Purkinje cell (primary cell): ENCODE results near the gene OR2D3. TPM values are rescaled to one million over a fixed set of nuclear protein-coding genes. Genes with fewer than 3 reads are reported as not detected.

Source experiments
- polyA plus RNA-seq: library from polyadenylated mRNA; unstranded; fragments of >200 nt; fragmentation: Nextera tagmentation; gene quantifications from 2 replicates; pipeline ENCODE4 v1.2.1, GENCODE V29; 2014

OR2D3 gene, protein sequence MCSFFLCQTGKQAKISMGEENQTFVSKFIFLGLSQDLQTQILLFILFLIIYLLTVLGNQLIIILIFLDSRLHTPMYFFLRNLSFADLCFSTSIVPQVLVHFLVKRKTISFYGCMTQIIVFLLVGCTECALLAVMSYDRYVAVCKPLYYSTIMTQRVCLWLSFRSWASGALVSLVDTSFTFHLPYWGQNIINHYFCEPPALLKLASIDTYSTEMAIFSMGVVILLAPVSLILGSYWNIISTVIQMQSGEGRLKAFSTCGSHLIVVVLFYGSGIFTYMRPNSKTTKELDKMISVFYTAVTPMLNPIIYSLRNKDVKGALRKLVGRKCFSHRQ
- polyA plus RNA-seq: 0.93 TPM in 1 of 2 replicates, not detected in the other

DNA sequence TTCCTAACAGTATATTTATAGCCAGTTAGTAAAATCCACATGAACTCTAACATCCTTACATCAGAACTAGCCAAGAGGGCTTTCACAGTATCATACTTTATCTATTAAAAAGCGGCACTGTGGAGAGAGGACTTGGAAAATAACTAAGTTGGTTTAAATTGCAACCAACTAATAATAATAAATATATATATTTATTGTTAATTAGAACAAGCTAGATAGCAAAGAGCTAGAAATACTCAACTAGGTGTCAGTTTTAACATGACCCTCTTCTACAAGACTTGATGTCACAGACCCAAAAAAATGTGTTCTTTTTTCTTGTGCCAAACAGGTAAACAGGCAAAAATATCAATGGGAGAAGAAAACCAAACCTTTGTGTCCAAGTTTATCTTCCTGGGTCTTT, at the start of gene OR2D3:
OR2D3 (plus strand) TSS at position 301 of the 400 bp plus-strand sequence; CDS start at position 301, 0 bp downstream.

GRCh38 chr11:6876325-6876724, 44.5 kb upstream of the OR2D3 start, which contains the start of gene OR10A4:
OR10A4 (plus strand) TSS chr11:6876625; CDS start chr11:6876648, 23 bp downstream.

GRCh38 chr11:6892400-6892799, 28.4 kb upstream of the OR2D3 start, which contains the start of gene OR2D2:
OR2D2 (minus strand) TSS chr11:6892500; CDS start chr11:6892500, 0 bp downstream.

DNA sequence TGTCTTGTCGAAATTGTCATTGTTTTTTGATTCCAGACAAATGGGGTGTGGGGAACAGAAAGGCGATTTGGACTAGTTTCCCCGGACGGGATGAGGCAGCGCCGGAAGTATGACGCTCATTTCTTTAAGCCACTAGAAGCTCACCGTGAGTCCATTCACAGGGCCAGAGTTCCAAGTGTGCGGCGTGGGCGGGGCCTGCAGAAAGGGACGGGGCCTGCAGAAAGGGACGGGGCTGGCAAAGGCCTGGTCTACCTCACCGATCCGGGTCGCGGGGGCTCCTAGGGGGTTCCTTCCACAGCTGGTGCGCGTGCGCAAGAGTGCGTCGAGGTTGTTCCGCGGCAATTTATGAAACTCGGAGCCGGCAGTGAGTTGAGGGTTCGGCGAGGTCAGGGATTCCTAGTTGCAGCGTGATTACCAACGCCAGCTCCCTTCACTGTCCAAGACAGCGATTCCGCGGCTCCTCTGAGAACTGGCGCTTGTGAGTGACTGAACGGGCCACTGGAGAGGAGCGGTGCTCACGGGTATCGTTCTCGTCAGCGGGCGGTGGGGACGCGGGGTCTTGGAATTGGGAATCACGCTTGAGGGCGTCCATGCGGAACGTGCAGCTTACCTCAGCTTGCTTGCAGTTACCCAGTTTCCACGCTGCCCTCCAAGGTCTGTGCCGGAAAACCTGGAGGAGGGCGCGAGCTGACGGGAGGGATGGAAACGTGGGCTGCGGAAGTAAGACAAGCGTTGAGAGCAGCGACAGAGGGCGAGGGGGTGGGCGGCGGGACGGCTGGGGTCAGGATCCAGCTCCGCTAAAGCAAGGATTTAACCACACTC, 5.6 kb downstream of the OR2D3 start, which contains the start of gene ZNF215:
ZNF215 (plus strand) TSS at position 219 of the 822 bp plus-strand sequence. CDS start 5,847 bp downstream, outside the sequence.

Other genes with a start within 250 kb of the OR2D3 start
- 42.3 and 43.2 TPM in 2 replicates for gene MRPL17, start 237.7 kb upstream of the OR2D3 start, polyA plus RNA-seq
- gene OR2AG2, start 149.0 kb upstream of the OR2D3 start, polyA plus RNA-seq: 0.07 and 3.3 TPM in 2 replicates
- gene OR2AG1, start 138.0 kb upstream of the OR2D3 start, polyA plus RNA-seq: 0.15 and 0.17 TPM in 2 replicates
- not detected in 2 replicates for gene OR6A2, start 121.3 kb upstream of the OR2D3 start, polyA plus RNA-seq
- gene OR10A5, start 75.3 kb upstream of the OR2D3 start, polyA plus RNA-seq: not detected in 2 replicates
- 0.19 and 0.46 TPM in 2 replicates for gene OR10A2, start 57.9 kb upstream of the OR2D3 start, polyA plus RNA-seq
- gene OR10A4, start 44.4 kb upstream of the OR2D3 start, polyA plus RNA-seq: not detected in 2 replicates
- gene OR2D2, start 28.5 kb upstream of the OR2D3 start, polyA plus RNA-seq: not detected in 2 replicates
- gene ZNF215, start 5.4 kb downstream of the OR2D3 start, polyA plus RNA-seq: 6.3 and 9.3 TPM in 2 replicates
- 4.1 and 5.0 TPM in 2 replicates for gene ZNF214, start 99.3 kb downstream of the OR2D3 start, polyA plus RNA-seq
- gene NLRP14, start 99.5 kb downstream of the OR2D3 start, polyA plus RNA-seq: 0.07 TPM in 1 of 2 replicates, not detected in the other
- not detected in 2 replicates for gene RBMXL2, start 168.0 kb downstream of the OR2D3 start, polyA plus RNA-seq